CD14-positive monocyte (primary cell): Measurements from ENCODE around the gene CAMK2A. TPM values are rescaled to one million over a fixed set of nuclear protein-coding genes. Genes with fewer than 3 reads are reported as not detected.

ENCODE experiments used
- DNase-seq, 3 donors: peaks; one replicate each; pipeline ENCODE4 v3.0.0-alpha.2; 2011 to 2022
- H2AFZ ChIP-seq: 2 replicates; pipeline ENCODE4 v1.6.0; 2012; ENCODE audit warnings: mild to moderate bottlenecking, low read depth, low read length, inconsistent platforms; ENCODE audit not compliant: insufficient read depth, poor library complexity, severe bottlenecking
- H3K27ac ChIP-seq, 2 donors: 1 replicate in 1 of 2; 2 replicates in 1 of 2; pipeline ENCODE4 v1.5.1; 2012 to 2013; ENCODE audit warnings: low read length in 2 of 2, control low read depth in 1 of 2, inconsistent platforms in 1 of 2, low read depth in 1 of 2, mild to moderate bottlenecking in 1 of 2
- H3K27me3 ChIP-seq, 2 donors: one replicate each; pipeline versions ENCODE4 v1.6.0 to v1.6.1; 2011 to 2013; ENCODE audit warnings: low read length in 2 of 2; ENCODE audit not compliant: control insufficient read depth in 2 of 2, insufficient read depth in 2 of 2
- H3K36me3 ChIP-seq, 2 donors: replicated peaks in 1 of 2; 1 replicate in 1 of 2; 2 replicates in 1 of 2; pipeline versions ENCODE4 v1.5.1 to v1.6.1; 2012 to 2013; ENCODE audit warnings: low read length in 2 of 2, control low read depth in 1 of 2, inconsistent platforms in 1 of 2, mild to moderate bottlenecking in 1 of 2; ENCODE audit not compliant: insufficient read depth in 2 of 2, control insufficient read depth in 1 of 2
- H3K4me1 ChIP-seq, 2 donors: 1 replicate in 1 of 2; 2 replicates in 1 of 2; pipeline versions ENCODE4 v1.5.1 to v1.6.1; 2012 to 2013; ENCODE audit warnings: low read length in 2 of 2, control low read depth in 1 of 2, inconsistent platforms in 1 of 2, mild to moderate bottlenecking in 1 of 2, moderate library complexity in 1 of 2; ENCODE audit not compliant: insufficient read depth in 2 of 2, control insufficient read depth in 1 of 2
- H3K4me2 ChIP-seq: replicated peaks from 2 replicates; pipeline ENCODE3; 2012; ENCODE audit warnings: low read length, moderate library complexity, mild to moderate bottlenecking; ENCODE audit not compliant: poor library complexity, severe bottlenecking; ENCODE audit errors: extremely low read depth
- H3K4me3 ChIP-seq, 3 experiments: fragments of 200-600 bp in 1 of 3; sonication (generic) in 1 of 3; replicated peaks in 1 of 3; 1 replicate in 2 of 3; 2 replicates in 1 of 3; pipeline ENCODE4 v1.5.1; 2011 to 2013; ENCODE audit warnings: low read length in 3 of 3, mild to moderate bottlenecking in 3 of 3, control low read depth in 2 of 3, low read depth in 2 of 3, inconsistent platforms in 1 of 3, moderate library complexity in 1 of 3
- H3K79me2 ChIP-seq: 2 replicates; pipeline ENCODE4 v1.6.0; 2012; ENCODE audit warnings: mild to moderate bottlenecking, control low read depth, inconsistent platforms, low read length, moderate library complexity; ENCODE audit not compliant: insufficient read depth
- H3K9ac ChIP-seq: 2 replicates; pipeline ENCODE4 v1.6.0; 2017; ENCODE audit warnings: low read length, mild to moderate bottlenecking; ENCODE audit not compliant: insufficient read depth, poor library complexity, severe bottlenecking
- H3K9me3 ChIP-seq, 2 donors: replicated peaks in 1 of 2; 1 replicate in 1 of 2; 2 replicates in 1 of 2; pipeline versions ENCODE4 v1.5.1 to v1.6.1; 2012 to 2013; ENCODE audit warnings: low read length in 2 of 2, control low read depth in 1 of 2; ENCODE audit not compliant: control insufficient read depth in 1 of 2, insufficient read depth in 1 of 2
- H4K20me1 ChIP-seq: 2 replicates; pipeline ENCODE4 v1.6.0; 2012; ENCODE audit warnings: mild to moderate bottlenecking, low read length, control low read depth, moderate library complexity; ENCODE audit not compliant: insufficient read depth
- H3K27ac Mint-ChIP-seq, 7 donors: one replicate each; pipeline ENCODE4 v1.8.0; 2020; ENCODE audit warnings: mild to moderate bottlenecking in 7 of 7, mixed read lengths in 7 of 7, moderate library complexity in 6 of 7, inconsistent platforms in 2 of 7
- H3K27me3 Mint-ChIP-seq, 3 donors: one replicate each; pipeline ENCODE4 v1.8.0; 2021 to 2022; ENCODE audit warnings: low read depth in 3 of 3, mild to moderate bottlenecking in 3 of 3, mixed read lengths in 3 of 3, moderate library complexity in 3 of 3, inconsistent platforms in 1 of 3
- H3K36me3 Mint-ChIP-seq, 2 donors: one replicate each; pipeline ENCODE4 v1.8.0; 2020; ENCODE audit warnings: mixed read lengths in 2 of 2, inconsistent platforms in 1 of 2, mild to moderate bottlenecking in 1 of 2
- H3K4me1 Mint-ChIP-seq: one replicate; pipeline ENCODE4 v1.8.0; 2020; ENCODE audit warnings: mild to moderate bottlenecking, mixed read lengths
- H3K4me3 Mint-ChIP-seq, 2 donors: one replicate each; pipeline ENCODE4 v1.8.0; 2020; ENCODE audit warnings: mild to moderate bottlenecking in 2 of 2, mixed read lengths in 2 of 2, moderate library complexity in 1 of 2
- H3K9me3 Mint-ChIP-seq, 7 donors: one replicate each; pipeline ENCODE4 v1.8.0; 2020 to 2022; ENCODE audit warnings: mixed read lengths in 7 of 7, mild to moderate bottlenecking in 6 of 7, moderate library complexity in 6 of 7, inconsistent platforms in 2 of 7
- WGBS: methylation state at CpG from one replicate; pipeline ENCODE4 v1.1.5; 2013; ENCODE audit warnings: missing lambda C conversion rate; ENCODE audit not compliant: insufficient coverage; 5-methylcytosine and 5-hydroxymethylcytosine counted together
- intact Hi-C, 2 donors: fragments of 100-400 bp; cut with micrococcal nuclease; formaldehyde crosslinking; loops; one replicate each; pipeline versions ENCODE4 v1.15.0 to v1.15.1; 2023
- polyA plus RNA-seq, 3 donors: library from polyadenylated mRNA; depleted of rRNA in 1 of 3; unstranded in 2 of 3; stranded (reverse) in 1 of 3; fragments of 300-500 nt in 2 of 3; fragments of >200 nt in 1 of 3; fragmentation: Illumina TruSeq in 2 of 3; gene quantifications; 1 replicate in 2 of 3; 2 replicates in 1 of 3; pipeline ENCODE4 v1.2.3, GENCODE V29; 2012 to 2021
- TF ChIP-seq, protein P1 (sequence below): fragments of 200-600 bp; IDR thresholded peaks from one replicate; pipeline ENCODE4 v1.8.0; 2022; ENCODE audit warnings: antibody characterized with exemption, mild to moderate bottlenecking

CAMK2A gene
- polyA plus RNA-seq, 3 donors: not detected

DNA sequence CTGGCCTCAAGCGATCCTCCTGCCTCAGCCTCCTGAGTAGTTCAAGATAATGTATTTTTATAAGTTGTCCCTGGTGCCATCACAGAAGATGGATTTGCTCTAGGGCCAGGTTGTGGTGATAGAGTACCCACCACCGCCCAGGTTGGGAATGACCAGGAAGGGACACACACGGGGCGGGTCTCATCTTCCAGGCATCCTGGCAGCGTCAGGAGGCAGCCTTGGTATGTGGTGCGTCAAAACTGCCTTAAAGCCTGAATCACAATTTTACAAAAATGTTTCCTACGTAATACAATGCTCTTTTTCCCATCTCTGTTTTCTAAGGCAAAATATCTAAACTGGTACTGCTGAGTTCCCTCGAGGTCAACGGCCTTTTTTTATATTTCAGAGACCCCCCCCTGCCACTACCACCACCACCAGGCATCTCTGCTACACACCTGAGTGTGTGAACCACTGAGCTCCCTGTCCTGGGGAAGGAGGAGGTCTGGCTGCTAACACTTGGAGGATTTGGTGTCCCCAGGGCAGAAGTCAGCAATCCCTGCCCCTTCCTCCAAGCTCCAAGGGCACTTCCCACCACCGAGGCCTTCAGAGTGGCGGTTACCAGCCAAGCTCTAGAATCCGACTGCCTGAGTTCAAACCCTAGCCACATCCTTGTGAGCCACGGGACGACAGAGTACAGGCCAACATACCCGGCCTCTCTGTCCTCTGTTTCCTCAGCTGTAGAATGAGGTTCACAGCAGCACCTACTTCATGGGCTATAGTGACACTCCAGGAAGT lies 52.4 kb downstream of the CAMK2A start:
- H3K4me3 ChIP-seq: no peak overlapping the region
- no peaks in the 10 kb centered on the region for H3K79me2 ChIP-seq
- peaks cover 24% of the 10 kb centered on the region for H3K4me1 Mint-ChIP-seq
- H3K36me3 ChIP-seq: no peaks in the 10 kb centered on the region
- H4K20me1 ChIP-seq: no peaks in the 10 kb centered on the region
- H3K9me3 ChIP-seq: no peaks in the 10 kb centered on the region
- no peak for DNase-seq
- no peak overlapping the region for H3K27ac Mint-ChIP-seq
- H3K4me2 ChIP-seq: no peak overlapping the region
- H3K27me3 ChIP-seq: no peaks in the 10 kb centered on the region
- intact Hi-C loops: no loop called here
- peaks cover 17 to 19% of the 10 kb centered on the region in 2 donors for H3K4me1 ChIP-seq
- no peak overlapping the region for H3K27ac ChIP-seq
- no peaks in the 10 kb centered on the region for H3K36me3 Mint-ChIP-seq
- H3K9me3 Mint-ChIP-seq: peaks cover 0 to 1% (median 0%) of the 10 kb centered on the region in 7 donors
- no peak overlapping the region for H3K4me3 Mint-ChIP-seq
- TF ChIP-seq, protein P1, sequence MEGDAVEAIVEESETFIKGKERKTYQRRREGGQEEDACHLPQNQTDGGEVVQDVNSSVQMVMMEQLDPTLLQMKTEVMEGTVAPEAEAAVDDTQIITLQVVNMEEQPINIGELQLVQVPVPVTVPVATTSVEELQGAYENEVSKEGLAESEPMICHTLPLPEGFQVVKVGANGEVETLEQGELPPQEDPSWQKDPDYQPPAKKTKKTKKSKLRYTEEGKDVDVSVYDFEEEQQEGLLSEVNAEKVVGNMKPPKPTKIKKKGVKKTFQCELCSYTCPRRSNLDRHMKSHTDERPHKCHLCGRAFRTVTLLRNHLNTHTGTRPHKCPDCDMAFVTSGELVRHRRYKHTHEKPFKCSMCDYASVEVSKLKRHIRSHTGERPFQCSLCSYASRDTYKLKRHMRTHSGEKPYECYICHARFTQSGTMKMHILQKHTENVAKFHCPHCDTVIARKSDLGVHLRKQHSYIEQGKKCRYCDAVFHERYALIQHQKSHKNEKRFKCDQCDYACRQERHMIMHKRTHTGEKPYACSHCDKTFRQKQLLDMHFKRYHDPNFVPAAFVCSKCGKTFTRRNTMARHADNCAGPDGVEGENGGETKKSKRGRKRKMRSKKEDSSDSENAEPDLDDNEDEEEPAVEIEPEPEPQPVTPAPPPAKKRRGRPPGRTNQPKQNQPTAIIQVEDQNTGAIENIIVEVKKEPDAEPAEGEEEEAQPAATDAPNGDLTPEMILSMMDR: no peak
- H3K27me3 Mint-ChIP-seq: peaks cover 2 to 11% (median 5%) of the 10 kb centered on the region in 3 donors
- no peak overlapping the region for H2AFZ ChIP-seq
- WGBS: 83% methylated on average over 8 of the region's 15 CpGs
- H3K9ac ChIP-seq: no peak overlapping the region

DNA sequence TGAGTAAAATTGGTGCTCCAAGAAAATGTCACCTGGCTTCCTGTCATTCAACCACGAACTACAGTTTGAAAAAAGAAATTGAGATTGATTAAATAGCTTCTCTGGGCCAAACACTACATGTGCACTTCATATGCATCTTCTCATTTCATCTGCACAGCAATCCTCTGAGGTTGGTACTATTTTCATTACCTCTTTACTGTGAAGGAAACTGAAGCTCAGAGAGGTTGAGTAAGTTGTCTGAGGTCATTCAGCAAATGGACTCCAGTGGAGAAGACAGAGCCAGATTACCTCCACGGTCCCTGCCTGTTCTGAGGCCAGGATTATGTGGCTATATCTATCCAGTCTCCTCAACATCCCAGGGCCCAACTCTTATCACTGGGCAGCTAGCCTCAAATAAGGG lies 53.3 kb downstream of the CAMK2A start:
- Histone ChIP-seq H2AFZ (no peak overlapping the region), H4K20me1 (no peaks in the 10 kb centered on the region), H3K9ac (no peak overlapping the region), H3K4me2 (no peak overlapping the region), H3K27ac (no peak overlapping the region), H3K27me3 (no peaks in the 10 kb centered on the region), H3K36me3 (no peaks in the 10 kb centered on the region), H3K79me2 (no peaks in the 10 kb centered on the region), H3K4me3 (no peak overlapping the region), H3K4me1 (peaks cover 17 to 19% of the 10 kb centered on the region in 2 donors), H3K9me3 (no peaks in the 10 kb centered on the region)
- intact Hi-C loops: no loop called here
- no peak for DNase-seq
- no peak overlapping the region for H3K27ac Mint-ChIP-seq
- H3K36me3 Mint-ChIP-seq: no peaks in the 10 kb centered on the region
- H3K9me3 Mint-ChIP-seq: no peaks in the 10 kb centered on the region
- peaks cover 21% of the 10 kb centered on the region for H3K4me1 Mint-ChIP-seq
- H3K27me3 Mint-ChIP-seq: peaks cover 0 to 11% (median 4%) of the 10 kb centered on the region in 3 donors
- WGBS: no CpG with 5 or more reads among the region's 2 CpGs
- TF ChIP-seq, protein P1: no peak
- H3K4me3 Mint-ChIP-seq: no peak overlapping the region
